ENCODE measurements around the gene EMILIN2.

- TF ChIP-seq CTCF (IDR thresholded peaks at IDR 0.05; ENCODE audit: low read depth, low read length, missing input control) (no peak), ZBTB33 (IDR thresholded peaks at IDR 0.05) (no peak), MAX (IDR thresholded peaks at IDR 0.05) (no peak)
Measured at GRCh38 chr18:2874765-2875164, 28.0 kb downstream of the EMILIN2 start.
